Measurements from ENCODE around the gene NSD2.
"Not testable (repeated sequence)": the region's sequence is repeated elsewhere in the genome, so short reads cannot be mapped to it uniquely, and the experiment has no call there.

The NSD2 gene

GRCh38 chr4:1991596-1992434 is 120.6 kb downstream of the NSD2 start:
- no peak overlapping the region for H3K4me3 ChIP-seq (replicated peaks; ENCODE audit: insufficient read depth, low read length)
- no peak for DNase-seq (ENCODE audit: low read depth in 1 of 2, low spot score in 1 of 2)
- H3K27me3 ChIP-seq (ENCODE audit: insufficient read depth, poor library complexity, severe bottlenecking) = no peaks in the 10 kb centered on the region
- H3K27ac ChIP-seq (replicated peaks) = no peak overlapping the region
- TF ChIP-seq GABPA (IDR thresholded peaks at IDR 0.05; ENCODE audit: low read depth) (no peak), POLR2AphosphoS5 (IDR thresholded peaks at IDR 0.05; ENCODE audit: low read depth) (no peak), REST (IDR thresholded peaks at IDR 0.05; ENCODE audit: insufficient replicate concordance, low read depth) (no peak), CTCF (IDR thresholded peaks at IDR 0.05; ENCODE audit: insufficient read depth, low read length) (no peak), SPI1 (IDR thresholded peaks at IDR 0.05; ENCODE audit: borderline replicate concordance, low read depth) (no peak)

GRCh38 chr4:1992468-1993168 is 121.4 kb downstream of the NSD2 start:
- no peak overlapping the region for H3K27ac ChIP-seq (replicated peaks)
- TF ChIP-seq POLR2AphosphoS5 (IDR thresholded peaks at IDR 0.05; ENCODE audit: low read depth) = no peak
- TF ChIP-seq SPI1 (IDR thresholded peaks at IDR 0.05; ENCODE audit: borderline replicate concordance, low read depth) = no peak
- no peak for TF ChIP-seq REST (IDR thresholded peaks at IDR 0.05; ENCODE audit: insufficient replicate concordance, low read depth)
- no peak for TF ChIP-seq CTCF (IDR thresholded peaks at IDR 0.05; ENCODE audit: insufficient read depth, low read length)
- no peak for TF ChIP-seq GABPA (IDR thresholded peaks at IDR 0.05; ENCODE audit: low read depth)

GRCh38 chr4:1993169-1993516 is 122.0 kb downstream of the NSD2 start:
- TF ChIP-seq GABPA (IDR thresholded peaks at IDR 0.05; ENCODE audit: low read depth) (no peak), REST (IDR thresholded peaks at IDR 0.05; ENCODE audit: insufficient replicate concordance, low read depth) (no peak), SPI1 (IDR thresholded peaks at IDR 0.05; ENCODE audit: borderline replicate concordance, low read depth) (no peak), CTCF (IDR thresholded peaks at IDR 0.05; ENCODE audit: insufficient read depth, low read length) (no peak), POLR2AphosphoS5 (IDR thresholded peaks at IDR 0.05; ENCODE audit: low read depth) (no peak)
- no peaks in the 10 kb centered on the region for H3K27me3 ChIP-seq (ENCODE audit: insufficient read depth, poor library complexity, severe bottlenecking)
- DNase-seq (ENCODE audit: low read depth in 1 of 2, low spot score in 1 of 2) = no peak

More at GRCh38 chr4:1992468-1993168, 121.4 kb downstream of the NSD2 start:
- no peak overlapping the region for H3K4me3 ChIP-seq (replicated peaks; ENCODE audit: insufficient read depth, low read length)
- no peak for DNase-seq (ENCODE audit: low read depth in 1 of 2, low spot score in 1 of 2)
- no peaks in the 10 kb centered on the region for H3K27me3 ChIP-seq (ENCODE audit: insufficient read depth, poor library complexity, severe bottlenecking)

GRCh38 chr4:1993718-1994516 is 122.7 kb downstream of the NSD2 start:
- not testable (repeated sequence) for DNase-seq (ENCODE audit: low read depth in 1 of 2, low spot score in 1 of 2); H3K4me3 ChIP-seq (replicated peaks; ENCODE audit: insufficient read depth, low read length); H3K27ac ChIP-seq (replicated peaks); H3K27me3 ChIP-seq (ENCODE audit: insufficient read depth, poor library complexity, severe bottlenecking)

More at GRCh38 chr4:1993169-1993516, 122.0 kb downstream of the NSD2 start:
- H3K27ac ChIP-seq (replicated peaks) = no peak overlapping the region
- no peak overlapping the region for H3K4me3 ChIP-seq (replicated peaks; ENCODE audit: insufficient read depth, low read length)
